GM21423 (cell line): Measurements from ENCODE around the gene PDK4.
"Not testable (repeated sequence)": the region's sequence is repeated elsewhere in the genome, so short reads cannot be mapped to it uniquely, and the experiment has no call there.

Experiments
- ATAC-seq: cut with Tn5 transposase; IDR thresholded peaks from one replicate; pipeline ENCODE4 v1.9.1; 2021; ENCODE audit warnings: mild to moderate bottlenecking, moderate library complexity; ENCODE audit not compliant: unreplicated experiment

PDK4 gene

GRCh38 chr7:95578299-95578855 is 17.9 kb downstream of the PDK4 start:
- no peak for ATAC-seq

GRCh38 chr7:95577137-95577536 is 19.2 kb downstream of the PDK4 start:
- ATAC-seq = no peak

GRCh38 chr7:95569720-95570119 is 26.6 kb downstream of the PDK4 start:
- no peak for ATAC-seq

GRCh38 chr7:95560674-95561073 is 35.6 kb downstream of the PDK4 start:
- no peak for ATAC-seq

- ATAC-seq = no peak
Observed at GRCh38 chr7:95558864-95559263, 37.5 kb downstream of the PDK4 start.

GRCh38 chr7:95556777-95557176 is 39.5 kb downstream of the PDK4 start:
- no peak for ATAC-seq

GRCh38 chr7:95553939-95554338 is 42.4 kb downstream of the PDK4 start:
- no peak for ATAC-seq

GRCh38 chr7:95552010-95552926 is 44.0 kb downstream of the PDK4 start:
- ATAC-seq = not testable (repeated sequence)

GRCh38 chr7:95550546-95550945 is 45.8 kb downstream of the PDK4 start:
- ATAC-seq = no peak

- no peak for ATAC-seq
Observed at GRCh38 chr7:95549818-95550529, 46.3 kb downstream of the PDK4 start.

GRCh38 chr7:95547361-95548348 is 48.7 kb downstream of the PDK4 start:
- no peak for ATAC-seq

GRCh38 chr7:95546647-95547046 is 49.7 kb downstream of the PDK4 start:
- no peak for ATAC-seq

GRCh38 chr7:95545673-95546072 is 50.6 kb downstream of the PDK4 start:
- no peak for ATAC-seq

GRCh38 chr7:95545007-95545615 is 51.2 kb downstream of the PDK4 start:
- ATAC-seq = peak; percentile 45

GRCh38 chr7:95544171-95544570 is 52.1 kb downstream of the PDK4 start:
- no peak for ATAC-seq

GRCh38 chr7:95543312-95543711 is 53.0 kb downstream of the PDK4 start:
- ATAC-seq = no peak

- ATAC-seq = no peak
Observed at GRCh38 chr7:95540366-95540765, 56.0 kb downstream of the PDK4 start.

- no peak for ATAC-seq
Observed at GRCh38 chr7:95539426-95539825, 56.9 kb downstream of the PDK4 start.

- no peak for ATAC-seq
Observed at GRCh38 chr7:95537468-95537867, 58.8 kb downstream of the PDK4 start.

- ATAC-seq = no peak
Observed at GRCh38 chr7:95536656-95537311, 59.5 kb downstream of the PDK4 start.
